HG03025 (cell line): ENCODE data around the gene SEC31A.

ENCODE experiments used
- ATAC-seq: cut with Tn5 transposase; IDR thresholded peaks from one replicate; pipeline ENCODE4 v1.9.1; 2021; ENCODE audit warnings: mild to moderate bottlenecking, moderate library complexity; ENCODE audit not compliant: unreplicated experiment, low FRiP score

SEC31A gene

DNA sequence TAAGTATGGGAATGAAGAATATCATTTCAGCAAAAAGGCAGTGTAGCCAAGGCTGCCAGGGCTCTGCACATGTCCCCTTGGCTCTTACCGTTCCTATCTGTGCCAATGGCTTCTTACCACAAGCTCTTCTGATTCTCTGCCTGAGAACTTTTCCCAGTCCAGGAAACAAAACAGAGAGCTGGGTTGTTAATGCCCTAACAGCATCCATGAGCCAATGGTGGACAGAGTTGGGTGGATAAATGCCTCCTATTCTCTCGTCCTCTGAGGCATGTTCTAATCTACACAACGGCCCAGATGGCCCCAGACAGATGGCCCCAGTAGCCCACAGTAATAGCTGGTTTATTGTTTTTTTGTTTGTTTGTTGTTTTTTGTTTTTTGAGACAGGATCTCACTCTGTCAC lies 120.3 kb downstream of the SEC31A start:
- ATAC-seq = no peak
